Nephron progenitor cell (in vitro differentiated cells): Measurements from ENCODE around the gene HSPH1.
"Not testable (repeated sequence)": the region's sequence is repeated elsewhere in the genome, so short reads cannot be mapped to it uniquely, and the experiment has no call there.

Experiments used
- DNase-seq: peaks from one replicate; pipeline ENCODE4 v3.0.0; 2021
- H3K27ac Mint-ChIP-seq: 2 replicates; pipeline ENCODE4 v1.8.0; 2021; ENCODE audit warnings: mild to moderate bottlenecking, moderate library complexity, mixed read lengths
- H3K27me3 Mint-ChIP-seq: 2 replicates; pipeline ENCODE4 v1.8.0; 2021; ENCODE audit warnings: mild to moderate bottlenecking, low read depth, mixed read lengths; ENCODE audit not compliant: poor library complexity
- H3K36me3 Mint-ChIP-seq: 2 replicates; pipeline ENCODE4 v1.8.0; 2021; ENCODE audit warnings: low read depth, mixed read lengths
- H3K4me1 Mint-ChIP-seq: 2 replicates; pipeline ENCODE4 v1.8.0; 2021; ENCODE audit warnings: mixed read lengths
- H3K4me3 Mint-ChIP-seq: 2 replicates; pipeline ENCODE4 v1.8.0; 2021; ENCODE audit warnings: mild to moderate bottlenecking, moderate library complexity, mixed read lengths
- H3K9me3 Mint-ChIP-seq: 2 replicates; pipeline ENCODE4 v1.8.0; 2021; ENCODE audit warnings: mild to moderate bottlenecking, moderate library complexity, mixed read lengths
- CTCF ChIP-seq: fragments of 200-600 bp; sonication (generic); IDR thresholded peaks from 2 replicates; pipeline ENCODE4 v1.5.0; 2021; ENCODE audit warnings: antibody characterized with exemption

Gene HSPH1

GRCh38 chr13:31184451-31184850 lies 22.7 kb upstream of the HSPH1 start:
- no peak for DNase-seq
- Mint-ChIP-seq H3K27me3 (no peaks in the 10 kb centered on the region), H3K4me3 (no peak overlapping the region), H3K36me3 (peaks cover 5% of the 10 kb centered on the region), H3K9me3 (peaks cover 17% of the 10 kb centered on the region), H3K27ac (no peak overlapping the region), H3K4me1 (peaks cover 10% of the 10 kb centered on the region)
- no peak for TF ChIP-seq CTCF

- no peaks in the 10 kb centered on the region for H3K27me3 Mint-ChIP-seq
- no peak for TF ChIP-seq CTCF
- H3K27ac Mint-ChIP-seq: no peak overlapping the region
These were observed 21.3 kb upstream of the HSPH1 start for GRCh38 chr13:31182987-31183386.

GRCh38 chr13:31179754-31180153 lies 18.1 kb upstream of the HSPH1 start:
- Mint-ChIP-seq H3K9me3 (peaks cover 28% of the 10 kb centered on the region), H3K27me3 (peaks cover 7% of the 10 kb centered on the region), H3K4me3 (no peak overlapping the region), H3K27ac (no peak overlapping the region), H3K36me3 (peaks cover 9% of the 10 kb centered on the region), H3K4me1 (peaks cover 26% of the 10 kb centered on the region)
- TF ChIP-seq CTCF: no peak
- DNase-seq: no peak

More at GRCh38 chr13:31182987-31183386, 21.3 kb upstream of the HSPH1 start:
- H3K36me3 Mint-ChIP-seq: peaks cover 5% of the 10 kb centered on the region
- H3K9me3 Mint-ChIP-seq: peaks cover 25% of the 10 kb centered on the region
- peaks cover 10% of the 10 kb centered on the region for H3K4me1 Mint-ChIP-seq
- no peak for DNase-seq
- H3K4me3 Mint-ChIP-seq: no peak overlapping the region

GRCh38 chr13:31179241-31179640 lies 17.5 kb upstream of the HSPH1 start:
- peaks cover 27% of the 10 kb centered on the region for H3K4me1 Mint-ChIP-seq
- H3K9me3 Mint-ChIP-seq: peaks cover 28% of the 10 kb centered on the region
- H3K4me3 Mint-ChIP-seq: no peak overlapping the region
- H3K27ac Mint-ChIP-seq: no peak overlapping the region
- H3K36me3 Mint-ChIP-seq: peaks cover 9% of the 10 kb centered on the region
- no peak for TF ChIP-seq CTCF
- H3K27me3 Mint-ChIP-seq: peaks cover 7% of the 10 kb centered on the region
- DNase-seq: no peak

- not testable (repeated sequence) for H3K27me3 Mint-ChIP-seq, H3K36me3 Mint-ChIP-seq, H3K4me3 Mint-ChIP-seq, DNase-seq, H3K27ac Mint-ChIP-seq
- H3K4me1 Mint-ChIP-seq: peaks cover 33% of the 10 kb centered on the region
- H3K9me3 Mint-ChIP-seq: peaks cover 23% of the 10 kb centered on the region
These were observed 16.2 kb upstream of the HSPH1 start for GRCh38 chr13:31177813-31178495.

GRCh38 chr13:31175847-31176532 lies 14.3 kb upstream of the HSPH1 start:
- H3K4me1 Mint-ChIP-seq: peaks cover 28% of the 10 kb centered on the region
- H3K27ac Mint-ChIP-seq: peak overlapping the region; percentile 85
- no peak for DNase-seq
- peaks cover 4% of the 10 kb centered on the region for H3K36me3 Mint-ChIP-seq
- peaks cover 7% of the 10 kb centered on the region for H3K27me3 Mint-ChIP-seq
- no peak for TF ChIP-seq CTCF
- H3K4me3 Mint-ChIP-seq: peak overlapping the region; percentile 23
- H3K9me3 Mint-ChIP-seq: peaks cover 17% of the 10 kb centered on the region
